Skeletal muscle cell (primary cell): ENCODE measurements around the gene SMAD6.

Source experiments
- DNase-seq: peaks from one replicate; pipeline ENCODE4 v3.0.0-alpha.2; 2010; ENCODE audit warnings: low read depth
- H3K4me3 ChIP-seq: 2 replicates; pipeline ENCODE4 v1.5.1; 2011; ENCODE audit warnings: low read depth, mild to moderate bottlenecking, control low read depth, low read length, moderate library complexity

The SMAD6 gene

DNA sequence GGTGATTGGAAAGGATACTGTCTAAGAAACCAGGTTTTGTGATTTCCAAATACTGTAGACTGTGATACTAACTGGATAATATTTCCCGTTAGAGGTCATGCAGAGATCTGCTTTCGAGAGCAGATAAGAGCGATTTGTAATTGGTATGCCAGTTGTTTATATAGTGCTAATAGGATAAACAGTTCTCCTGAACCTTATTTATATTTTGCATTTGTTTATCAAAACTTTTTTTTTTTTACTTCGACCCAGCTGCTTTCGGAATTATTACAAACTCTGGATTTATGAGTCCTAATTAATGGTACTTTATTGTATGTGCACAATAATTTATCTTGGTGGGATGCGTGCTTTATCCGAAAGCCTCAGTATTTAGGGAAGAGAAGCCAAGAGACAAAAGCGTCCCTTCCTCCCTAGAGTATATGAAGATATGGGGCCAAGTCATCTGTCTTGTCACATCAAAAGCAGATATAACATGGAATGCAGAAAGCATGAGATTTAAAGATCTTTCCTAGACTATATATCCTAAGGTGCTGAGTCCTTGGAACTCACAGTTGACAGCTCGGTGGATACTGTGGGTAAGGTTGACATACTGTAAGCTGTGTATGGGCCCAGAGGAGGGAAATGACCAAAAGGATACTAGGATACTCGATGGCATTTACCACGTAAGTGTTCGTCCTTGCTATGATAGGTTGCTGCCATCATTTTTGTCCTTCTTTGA lies 62.2 kb downstream of the SMAD6 start:
- no peak for DNase-seq
- H3K4me3 ChIP-seq: no peak overlapping the region

GRCh38 chr15:66765478-66766281 lies 63.6 kb downstream of the SMAD6 start:
- H3K4me3 ChIP-seq: no peak overlapping the region
- DNase-seq: no peak

DNA sequence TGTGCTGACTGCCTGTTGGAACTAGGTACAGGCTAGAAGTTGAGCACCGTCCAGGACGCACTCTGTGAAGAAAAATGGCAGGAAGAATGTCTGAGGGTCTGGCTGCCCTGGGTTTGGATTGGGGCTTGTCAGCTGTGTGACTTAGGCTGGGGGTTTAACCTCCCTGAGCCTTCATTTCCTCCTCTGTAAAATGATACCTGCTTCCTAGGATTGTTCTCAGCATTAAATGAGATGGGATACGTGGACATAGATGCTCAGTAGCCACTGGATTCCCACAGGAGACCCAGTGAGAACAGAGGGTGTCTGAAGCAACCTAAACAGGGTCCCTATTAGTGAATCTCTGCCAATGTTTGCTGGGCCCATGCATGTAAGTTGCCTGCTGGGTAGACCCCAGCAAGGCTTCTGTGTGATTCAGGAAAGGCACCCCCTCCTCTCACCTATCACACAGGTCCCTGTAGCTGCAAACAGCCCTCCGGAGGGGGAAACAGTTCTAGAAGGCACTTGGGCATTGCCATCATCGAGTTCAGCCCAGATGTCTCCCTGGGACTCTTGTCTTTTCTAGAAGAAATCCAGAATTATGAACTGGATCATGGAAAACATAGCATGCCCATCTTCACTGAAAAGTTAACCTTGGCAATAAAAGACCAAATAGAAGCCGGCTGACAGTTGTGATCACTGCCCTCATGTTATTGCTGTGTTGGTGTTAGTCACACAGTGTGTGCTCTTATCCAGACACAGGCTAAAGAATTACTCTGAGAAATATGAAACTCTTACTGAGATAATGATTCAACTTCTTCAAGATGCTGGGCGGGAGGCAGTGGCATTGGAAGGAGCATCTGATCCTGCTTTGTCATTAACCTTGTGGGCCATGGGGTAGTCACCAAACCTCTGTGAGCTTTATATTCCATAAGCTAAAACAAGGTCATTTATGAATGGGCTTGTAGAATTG lies 64.5 kb downstream of the SMAD6 start:
- no peak for DNase-seq
- no peak overlapping the region for H3K4me3 ChIP-seq

- H3K4me3 ChIP-seq: no peak overlapping the region
- no peak for DNase-seq
Measured at GRCh38 chr15:66767240-66767659, 65.2 kb downstream of the SMAD6 start.

- no peak for DNase-seq
- no peak overlapping the region for H3K4me3 ChIP-seq
Measured at GRCh38 chr15:66768987-66769386, 67.0 kb downstream of the SMAD6 start.

GRCh38 chr15:66770518-66771350 lies 68.7 kb downstream of the SMAD6 start:
- no peak for DNase-seq
- H3K4me3 ChIP-seq: no peak overlapping the region

- no peak for DNase-seq
- no peak overlapping the region for H3K4me3 ChIP-seq
Measured at GRCh38 chr15:66771351-66771650, 69.3 kb downstream of the SMAD6 start.

DNA sequence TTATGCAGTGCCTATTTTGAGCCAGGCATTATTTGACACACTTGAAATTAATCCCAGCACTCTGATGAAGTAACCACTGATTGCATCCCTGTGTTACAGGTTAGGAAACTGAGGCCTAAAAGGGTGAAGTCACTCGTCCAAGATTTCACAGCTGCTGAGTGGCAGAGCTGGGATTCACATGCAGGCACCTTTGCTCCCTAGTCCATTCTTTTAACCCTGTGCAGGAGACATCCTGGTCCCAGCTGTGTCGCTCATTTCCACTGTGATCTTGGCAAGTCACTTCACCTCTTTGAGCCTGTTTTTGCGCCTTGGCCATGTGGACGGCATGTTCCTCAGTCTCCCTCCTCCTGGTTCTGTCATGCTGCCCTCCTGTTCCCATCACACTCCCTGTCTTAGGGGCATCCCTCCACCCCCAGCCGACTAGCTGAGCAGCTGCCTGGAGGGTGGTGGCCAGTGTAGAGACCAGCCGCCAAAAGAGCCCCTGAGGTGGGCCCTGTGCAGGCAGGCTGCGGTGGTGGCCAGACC lies 70.6 kb downstream of the SMAD6 start:
- no peak for DNase-seq
- H3K4me3 ChIP-seq: no peak overlapping the region

- H3K4me3 ChIP-seq: no peak overlapping the region
- no peak for DNase-seq
Measured at GRCh38 chr15:66773129-66773873, 71.3 kb downstream of the SMAD6 start.

GRCh38 chr15:66774001-66774814 lies 72.2 kb downstream of the SMAD6 start:
- H3K4me3 ChIP-seq: no peak overlapping the region
- DNase-seq: no peak

GRCh38 chr15:66775127-66776105 lies 73.4 kb downstream of the SMAD6 start:
- DNase-seq: no peak
- H3K4me3 ChIP-seq: no peak overlapping the region

- DNase-seq: no peak
- no peak overlapping the region for H3K4me3 ChIP-seq
Measured at GRCh38 chr15:66777054-66777453, 75.0 kb downstream of the SMAD6 start.

- no peak overlapping the region for H3K4me3 ChIP-seq
- DNase-seq: no peak
Measured at GRCh38 chr15:66777596-66778313, 75.7 kb downstream of the SMAD6 start.

- no peak overlapping the region for H3K4me3 ChIP-seq
- no peak for DNase-seq
Measured at GRCh38 chr15:66778314-66778665, 76.3 kb downstream of the SMAD6 start.

DNA sequence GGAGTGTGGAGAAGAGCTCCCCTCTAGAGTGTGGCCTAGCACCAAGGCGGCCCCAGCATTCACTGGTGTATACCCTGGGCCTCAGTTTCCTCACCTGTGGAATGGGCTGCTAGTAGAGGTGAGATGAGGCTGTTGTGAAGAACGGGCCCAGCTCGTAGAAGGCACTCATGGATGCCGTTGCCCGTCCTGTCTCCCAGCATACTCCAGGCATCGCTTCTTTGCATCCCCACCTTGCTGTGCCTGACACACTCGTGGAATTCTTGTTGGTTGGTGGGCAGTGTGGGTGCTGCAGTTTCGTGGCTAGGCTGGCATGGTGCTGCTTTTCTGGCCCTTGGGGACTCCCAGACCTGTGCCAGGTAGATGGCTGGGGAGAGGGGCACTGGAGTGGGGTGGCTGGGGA lies 76.7 kb downstream of the SMAD6 start:
- DNase-seq: no peak
- H3K4me3 ChIP-seq: no peak overlapping the region
